A673 (cell line): ENCODE data around the gene ZNF554. TPM values are rescaled to one million over a fixed set of nuclear protein-coding genes. Genes with fewer than 3 reads are reported as not detected.

ENCODE experiments used
- BruUV-seq: library from RNA; stranded (reverse); fragments of 400-500 nt; replicated peaks from 2 replicates; lab custom pipeline; 2021; lab: Mats Ljungman, UMichigan
- CTCF ChIA-PET: fragments of 300-600 bp; sonication (Branson Sonifier 250); formaldehyde crosslinking; loops from one replicate; lab custom pipeline; 2022; ENCODE audit warnings: antibody characterized with exemption; lab: Charles Lee
- POLR2A ChIA-PET: fragments of 300-600 bp; sonication (Branson Sonifier 250); formaldehyde crosslinking; loops from one replicate; lab custom pipeline; 2022; ENCODE audit warnings: antibody characterized with exemption; ENCODE audit not compliant: low non-redundant PET; lab: Charles Lee
- DNase-seq: peaks from one replicate; pipeline ENCODE4 v3.0.0-alpha.2; 2015; ENCODE audit warnings: low spot score
- H3K27ac ChIP-seq: fragments of 200-600 bp; sonication (generic); 2 replicates; pipeline ENCODE4 v1.5.1; 2016; ENCODE audit warnings: mixed run types, low read depth, mild to moderate bottlenecking, mixed read lengths, antibody characterized with exemption, low read length; ENCODE audit not compliant: poor library complexity, severe bottlenecking
- H3K27me3 ChIP-seq: fragments of 200-600 bp; sonication (generic); replicated peaks from 2 replicates; pipeline ENCODE4 v1.6.1; 2017; ENCODE audit warnings: mixed run types, low read depth, mild to moderate bottlenecking, mixed read lengths, antibody characterized with exemption, low read length; ENCODE audit not compliant: insufficient read depth, poor library complexity
- H3K36me3 ChIP-seq: fragments of 200-600 bp; sonication (generic); 2 replicates; pipeline ENCODE4 v1.6.1; 2016; ENCODE audit warnings: mixed run types, mild to moderate bottlenecking, mixed read lengths, antibody characterized with exemption, low read length; ENCODE audit not compliant: insufficient read depth, poor library complexity, severe bottlenecking
- H3K4me1 ChIP-seq: fragments of 200-600 bp; sonication (generic); 2 replicates; pipeline ENCODE4 v1.6.1; 2017; ENCODE audit warnings: mixed run types, mild to moderate bottlenecking, mixed read lengths, antibody characterized with exemption, low read length; ENCODE audit not compliant: insufficient read depth, poor library complexity, severe bottlenecking
- H3K4me3 ChIP-seq: fragments of 200-600 bp; sonication (generic); 2 replicates; pipeline ENCODE4 v1.5.1; 2016; ENCODE audit warnings: low read depth, mixed run types, mild to moderate bottlenecking, mixed read lengths, low read length; ENCODE audit not compliant: poor library complexity, severe bottlenecking
- H3K9me3 ChIP-seq: fragments of 200-600 bp; sonication (generic); 2 replicates; pipeline ENCODE4 v1.6.1; 2016; ENCODE audit warnings: mixed run types, low read depth, mild to moderate bottlenecking, mixed read lengths, antibody characterized with exemption, low read length; ENCODE audit not compliant: poor library complexity, severe bottlenecking
- EZH2 ChIP-seq: fragments of 200-600 bp; sonication (generic); IDR thresholded peaks from 2 replicates; pipeline ENCODE4 v1.6.1; 2017; ENCODE audit warnings: borderline replicate concordance, low read depth, mild to moderate bottlenecking, mixed read lengths, antibody characterized with exemption, low read length; ENCODE audit not compliant: poor library complexity, severe bottlenecking
- intact Hi-C: fragments of 100-400 bp; cut with micrococcal nuclease; formaldehyde crosslinking; loops from one replicate; pipeline ENCODE4 v1.10.0; 2022; ENCODE audit not compliant: unreplicated experiment
- total RNA-seq: library from RNA; stranded (reverse); gene quantifications from 2 replicates; pipeline ENCODE4 v1.2.3, GENCODE V29; 2021
- TF ChIP-seq, protein P1 (sequence below): fragments of 300-800, 200-600 bp; sonication (generic); conservative IDR thresholded peaks from 2 replicates; pipeline ENCODE4 v1.5.1; 2017; ENCODE audit warnings: low read depth, mild to moderate bottlenecking, antibody characterized with exemption, low read length, moderate library complexity, mixed read lengths

ZNF554 gene
- total RNA-seq, 1 experiment from 2014 or later: 3.5 TPM

DNA sequence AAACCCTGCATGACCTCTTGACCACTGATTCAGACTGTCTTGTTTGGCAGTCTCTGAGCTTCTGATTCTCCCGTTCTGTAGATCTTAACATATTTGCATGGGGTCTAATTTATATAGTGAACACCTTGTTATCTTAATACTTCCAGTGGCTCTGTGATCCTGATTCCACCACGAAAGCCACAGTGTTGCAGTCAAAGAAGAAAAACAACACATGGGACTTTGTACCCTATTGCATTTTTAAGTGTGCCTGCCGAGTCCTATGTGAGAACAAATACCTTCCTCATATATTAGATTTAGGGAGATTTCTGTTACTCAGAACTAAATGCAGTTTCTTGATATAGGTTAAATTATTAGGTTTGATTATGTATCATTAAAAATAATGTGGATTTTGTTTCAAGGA lies 35.2 kb downstream of the ZNF554 start:
- Histone ChIP-seq H3K27me3 (no peaks in the 10 kb centered on the region), H3K9me3 (peaks cover 73% of the 10 kb centered on the region)
- CTCF ChIA-PET: no interaction called here

DNA sequence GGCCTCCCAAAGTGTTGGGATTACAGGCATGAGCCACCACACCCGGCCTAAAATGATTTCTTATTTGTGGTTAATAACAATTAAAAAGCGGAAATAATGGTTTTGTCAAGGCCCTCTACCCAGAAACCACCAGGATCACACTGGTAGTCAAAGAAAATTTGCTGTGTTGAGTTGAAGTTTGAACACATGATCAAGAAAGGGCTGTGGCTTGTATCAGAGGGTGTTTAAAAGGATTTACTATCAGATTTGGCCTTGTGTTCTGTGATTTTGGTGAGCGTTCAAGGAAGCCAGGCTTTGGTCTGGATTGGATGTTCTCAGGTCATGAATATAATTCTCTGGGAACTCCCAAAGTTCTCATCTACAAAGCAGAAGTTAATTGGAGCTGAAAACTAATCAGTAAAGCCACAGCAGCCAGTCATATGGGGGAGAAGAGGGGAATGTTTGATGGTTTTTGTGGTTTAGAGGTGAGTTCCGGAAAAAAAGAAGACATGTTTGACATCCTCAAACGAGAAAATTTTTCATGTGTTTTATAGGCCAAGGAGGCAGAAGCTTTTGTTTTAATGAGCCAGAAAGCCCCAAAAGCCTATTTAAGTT lies 36.9 kb downstream of the ZNF554 start:
- intact Hi-C loops: no loop called here
- H3K27ac ChIP-seq: no peak overlapping the region
- TF ChIP-seq, protein P1, sequence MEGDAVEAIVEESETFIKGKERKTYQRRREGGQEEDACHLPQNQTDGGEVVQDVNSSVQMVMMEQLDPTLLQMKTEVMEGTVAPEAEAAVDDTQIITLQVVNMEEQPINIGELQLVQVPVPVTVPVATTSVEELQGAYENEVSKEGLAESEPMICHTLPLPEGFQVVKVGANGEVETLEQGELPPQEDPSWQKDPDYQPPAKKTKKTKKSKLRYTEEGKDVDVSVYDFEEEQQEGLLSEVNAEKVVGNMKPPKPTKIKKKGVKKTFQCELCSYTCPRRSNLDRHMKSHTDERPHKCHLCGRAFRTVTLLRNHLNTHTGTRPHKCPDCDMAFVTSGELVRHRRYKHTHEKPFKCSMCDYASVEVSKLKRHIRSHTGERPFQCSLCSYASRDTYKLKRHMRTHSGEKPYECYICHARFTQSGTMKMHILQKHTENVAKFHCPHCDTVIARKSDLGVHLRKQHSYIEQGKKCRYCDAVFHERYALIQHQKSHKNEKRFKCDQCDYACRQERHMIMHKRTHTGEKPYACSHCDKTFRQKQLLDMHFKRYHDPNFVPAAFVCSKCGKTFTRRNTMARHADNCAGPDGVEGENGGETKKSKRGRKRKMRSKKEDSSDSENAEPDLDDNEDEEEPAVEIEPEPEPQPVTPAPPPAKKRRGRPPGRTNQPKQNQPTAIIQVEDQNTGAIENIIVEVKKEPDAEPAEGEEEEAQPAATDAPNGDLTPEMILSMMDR: no peak
- no peak for TF ChIP-seq EZH2
- H3K36me3 ChIP-seq: peaks cover 24% of the 10 kb centered on the region
- H3K4me1 ChIP-seq: no peaks in the 10 kb centered on the region
- BruUV-seq: no TSS peak
- POLR2A ChIA-PET: no interaction called here
- peaks cover 58% of the 10 kb centered on the region for H3K9me3 ChIP-seq
- no peak for DNase-seq
- H3K4me3 ChIP-seq: no peak overlapping the region
- H3K27me3 ChIP-seq: no peaks in the 10 kb centered on the region
- CTCF ChIA-PET: no interaction called here

More for the DNA sequence above, 35.2 kb downstream of the ZNF554 start:
- intact Hi-C loops: no loop called here
- TF ChIP-seq EZH2: no peak
- TF ChIP-seq, protein P1: no peak
- no TSS peak for BruUV-seq
- Histone ChIP-seq H3K4me1 (no peaks in the 10 kb centered on the region), H3K4me3 (no peak overlapping the region), H3K27ac (no peak overlapping the region), H3K36me3 (peaks cover 29% of the 10 kb centered on the region)
- no peak for DNase-seq
- POLR2A ChIA-PET: no interaction called here

DNA sequence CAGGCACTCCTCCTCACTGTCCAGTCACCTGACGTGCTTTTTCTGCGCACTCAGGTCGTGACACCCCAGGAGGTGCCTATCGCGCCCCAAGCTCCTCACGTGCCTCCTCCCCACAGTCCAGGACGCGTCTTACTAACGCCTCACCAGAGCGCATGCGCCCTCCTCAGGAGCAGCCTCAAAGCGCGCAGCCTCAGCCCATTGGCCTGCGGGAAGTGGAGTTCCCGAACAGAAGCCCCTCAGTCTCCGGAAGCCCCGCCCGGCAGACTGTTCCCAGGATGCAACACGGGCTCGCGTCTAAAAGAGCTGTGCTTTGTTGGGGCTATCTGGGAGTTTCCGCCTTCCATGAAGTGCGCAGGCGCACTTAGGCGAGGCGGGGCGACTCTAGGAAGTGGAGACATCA lies 39.2 kb downstream of the ZNF554 start:
- Histone ChIP-seq H3K4me1 (no peaks in the 10 kb centered on the region), H3K36me3 (peaks cover under 1% of the 10 kb centered on the region), H3K4me3 (no peak overlapping the region), H3K27ac (no peak overlapping the region), H3K9me3 (peaks cover 35% of the 10 kb centered on the region), H3K27me3 (no peaks in the 10 kb centered on the region)
- TF ChIP-seq, protein P1: no peak
- TF ChIP-seq EZH2: no peak
- intact Hi-C loops: no loop called here
- no peak for DNase-seq
- BruUV-seq: no TSS peak
- POLR2A ChIA-PET: no interaction called here
- CTCF ChIA-PET: no interaction called here
